ENCODE data around the gene NISCH.

NISCH gene

DNA sequence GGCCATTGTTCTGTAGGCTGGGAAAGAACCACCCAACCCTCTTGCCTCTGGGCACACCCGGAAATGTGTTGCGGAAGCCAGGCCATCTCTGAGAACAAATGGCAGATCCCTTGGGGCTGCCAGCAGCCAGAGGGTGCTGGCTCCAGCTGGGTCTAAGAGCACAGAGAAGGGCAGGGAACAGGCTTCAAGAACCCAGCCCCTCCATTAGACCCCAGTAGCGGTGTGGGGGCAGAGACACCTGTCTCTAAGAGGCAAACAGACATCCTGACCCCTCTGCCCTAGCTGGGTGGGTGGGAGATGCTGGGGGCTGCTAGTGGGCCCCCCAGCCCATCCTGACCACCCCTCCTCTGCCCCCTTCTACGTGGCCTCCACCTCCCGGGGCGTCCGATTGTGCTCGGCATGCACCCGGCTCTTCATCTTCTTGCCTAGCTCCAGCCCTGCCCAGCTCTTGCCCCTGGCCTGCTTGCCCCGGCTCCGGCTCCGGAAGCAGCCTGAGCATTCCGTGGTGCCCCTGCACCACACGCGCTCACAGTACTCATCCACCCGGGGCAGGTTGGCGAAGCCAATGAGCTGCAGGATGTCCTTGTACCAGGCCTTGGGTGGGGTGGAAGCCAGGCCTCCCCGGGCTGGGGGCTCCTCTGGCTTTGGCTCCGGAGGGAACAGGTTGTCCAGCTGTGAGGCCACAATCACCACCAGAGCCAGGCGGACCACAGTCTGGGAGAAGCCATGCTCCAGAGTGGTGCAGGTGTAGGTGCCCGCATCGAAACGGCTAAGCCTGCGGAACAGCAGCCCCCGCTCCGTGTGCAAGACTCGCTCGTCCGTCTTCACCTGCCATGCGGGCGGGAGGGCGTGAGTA lies 19.9 kb upstream of the NISCH start:
- no peak for DNase-seq (ENCODE audit: low read depth, low spot score)

DNA sequence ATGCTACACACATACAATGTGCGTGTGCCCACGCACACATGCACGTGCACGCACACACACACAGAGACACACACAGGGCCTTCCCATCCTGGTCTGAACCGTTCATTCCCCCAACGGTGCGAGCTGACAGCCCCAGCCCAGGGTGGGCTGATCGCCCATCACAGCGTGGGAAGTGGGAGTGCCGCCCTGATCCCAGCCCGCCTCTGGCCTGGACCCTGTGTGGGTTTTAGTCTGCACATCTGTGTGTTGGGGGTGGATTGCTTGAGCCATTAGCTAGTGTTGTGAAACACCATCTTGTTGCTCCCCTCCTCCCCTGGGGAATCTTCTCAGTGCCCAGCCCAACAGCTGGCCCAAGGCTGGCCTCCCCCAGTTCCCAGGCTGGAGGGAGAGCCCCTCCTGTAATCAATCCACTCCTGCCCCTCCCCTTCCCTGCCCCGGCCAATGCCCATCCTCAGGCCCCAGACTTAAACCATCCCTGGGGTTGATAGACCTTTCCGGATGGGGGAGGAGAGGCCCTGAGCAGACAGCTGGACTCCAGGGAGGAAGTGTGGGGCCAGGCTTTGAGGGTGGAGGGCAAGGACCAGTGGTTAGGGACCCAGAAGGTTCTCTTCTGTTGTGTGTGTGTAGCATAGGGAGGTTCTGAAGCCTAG lies 18.8 kb upstream of the NISCH start:
- DNase-seq (ENCODE audit: low read depth, low spot score) = no peak

DNA sequence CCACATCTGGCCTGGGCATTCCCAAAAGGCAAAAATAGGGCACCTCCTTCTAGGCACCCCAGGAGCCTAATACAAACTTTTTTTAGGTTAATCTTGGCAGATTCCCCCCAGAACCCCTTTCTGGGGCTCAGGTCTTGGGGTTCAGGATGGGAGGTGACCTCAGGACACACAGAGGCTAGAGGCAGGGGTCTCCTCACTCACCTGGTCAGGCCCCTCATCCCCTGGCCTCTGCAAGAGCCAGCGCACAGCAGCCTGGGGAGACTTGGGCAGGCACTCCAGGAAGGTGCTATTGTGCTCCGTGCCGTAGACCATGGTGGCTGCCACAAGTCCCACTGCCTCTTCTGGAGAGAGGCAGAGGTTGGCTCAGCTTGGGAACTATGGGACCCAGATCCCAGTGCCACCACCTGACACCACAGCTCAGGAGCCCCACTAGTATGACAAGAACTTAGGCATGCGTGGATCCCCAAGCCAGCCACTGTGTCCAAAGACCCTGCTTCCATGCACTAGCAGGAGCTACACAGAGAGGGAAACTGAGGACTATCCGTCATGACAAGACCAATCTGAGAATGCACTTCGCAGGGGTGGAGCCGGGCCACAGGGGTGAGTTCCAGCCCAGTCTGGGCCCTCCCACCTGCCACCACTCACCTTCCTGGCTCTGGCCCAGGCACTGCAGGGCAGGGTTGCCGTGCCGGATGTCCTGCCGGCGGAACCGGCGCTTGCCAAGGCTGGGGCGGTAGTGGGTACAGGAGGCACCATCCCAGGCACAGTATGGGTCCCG lies 17.9 kb upstream of the NISCH start:
- DNase-seq (ENCODE audit: low read depth, low spot score) = no peak

DNA sequence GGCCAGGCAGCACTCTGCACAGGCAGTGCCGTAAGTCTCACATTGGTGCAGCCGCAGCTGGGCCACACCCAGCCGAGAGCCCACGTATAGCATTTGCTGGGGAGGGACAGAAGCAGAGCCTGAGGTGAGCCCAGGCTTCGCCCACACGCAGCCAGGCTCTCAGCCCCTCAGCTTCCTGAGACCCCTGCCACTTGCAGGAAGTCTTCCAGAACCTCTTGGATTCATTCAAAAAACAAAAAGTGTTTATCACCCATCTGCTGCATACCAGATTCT lies 17.4 kb upstream of the NISCH start:
- DNase-seq (ENCODE audit: low read depth, low spot score) = no peak

DNA sequence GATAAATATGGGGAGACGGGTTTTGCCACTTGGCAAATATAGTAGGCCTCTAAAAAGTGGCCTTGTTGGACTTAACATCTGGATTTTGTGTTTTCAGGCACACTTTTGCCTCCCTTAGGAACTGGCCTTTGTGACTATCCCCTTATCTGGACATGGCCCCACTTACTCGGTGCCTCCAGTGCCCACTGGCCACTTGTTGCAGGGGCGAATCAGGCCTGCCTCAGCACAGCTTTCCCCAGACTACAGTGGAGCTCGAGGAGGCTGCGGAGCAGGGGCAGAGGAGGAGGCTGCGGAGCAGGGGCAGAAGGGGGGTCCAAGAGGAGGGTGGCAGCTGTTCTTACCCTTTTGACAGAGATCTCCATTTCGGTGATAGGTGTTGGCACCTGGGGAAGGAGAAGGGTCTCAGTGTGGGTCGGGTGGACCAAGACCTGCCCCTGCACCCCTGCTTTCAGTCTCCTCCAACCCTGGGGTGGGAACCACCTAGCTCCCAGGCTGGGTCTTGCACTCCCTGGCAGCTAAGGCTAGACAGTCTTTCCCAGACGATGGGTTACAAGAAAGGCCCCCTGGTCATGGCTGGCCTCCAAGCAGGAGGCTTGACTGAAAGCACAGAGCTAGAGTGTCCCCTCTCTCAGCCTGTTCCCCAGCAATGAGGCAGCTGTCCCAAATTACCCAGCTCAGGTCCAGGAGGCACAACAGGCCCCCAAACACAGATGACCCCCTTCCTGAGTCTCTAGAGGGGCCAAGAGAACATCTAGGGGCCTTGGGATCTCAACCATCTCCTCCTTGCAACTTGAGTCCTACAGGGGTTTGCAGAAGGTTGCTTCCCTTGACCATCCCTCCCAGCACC lies 16.6 kb upstream of the NISCH start:
- no peak for DNase-seq (ENCODE audit: low read depth, low spot score)

DNA sequence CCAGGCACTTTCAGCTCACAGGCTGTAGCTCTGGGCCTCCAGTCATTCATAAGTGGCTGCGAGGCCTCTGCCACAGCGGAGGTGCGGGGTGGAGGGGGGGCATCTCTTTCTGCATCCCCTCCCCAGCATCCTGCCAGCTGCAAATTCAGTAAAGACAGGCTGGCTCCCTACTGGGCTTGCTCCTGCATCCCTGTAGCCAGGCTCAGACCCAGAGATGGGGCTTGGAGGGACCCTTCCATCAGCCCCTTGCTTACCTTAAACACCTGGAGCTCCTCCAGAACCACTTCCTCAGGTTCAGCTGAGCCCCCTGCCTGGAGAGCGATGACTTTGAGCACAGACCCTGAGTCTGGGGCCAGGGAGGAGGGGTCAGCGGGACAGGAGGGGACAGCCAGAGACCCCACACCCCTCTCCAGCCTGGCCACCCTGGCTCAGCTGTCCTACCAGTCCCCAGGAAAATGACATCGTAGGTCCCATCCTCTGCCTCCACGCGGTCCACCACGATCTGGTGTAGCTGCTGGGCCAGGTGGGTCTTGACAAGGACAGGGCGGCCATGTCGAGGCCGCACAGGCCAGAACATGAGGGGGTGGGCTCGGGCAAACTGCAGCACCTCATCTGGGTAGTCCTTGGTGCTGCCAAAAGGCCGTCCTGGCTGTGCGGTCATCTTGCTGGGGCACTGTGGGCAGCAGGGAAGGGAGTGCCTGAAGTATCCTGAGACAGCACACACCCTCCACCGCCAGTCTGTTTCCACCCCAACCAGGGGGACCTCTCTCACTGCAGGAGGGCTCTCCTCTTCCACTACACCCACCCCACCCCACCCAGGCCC lies 15.8 kb upstream of the NISCH start:
- no peak for DNase-seq (ENCODE audit: low read depth, low spot score)

DNA sequence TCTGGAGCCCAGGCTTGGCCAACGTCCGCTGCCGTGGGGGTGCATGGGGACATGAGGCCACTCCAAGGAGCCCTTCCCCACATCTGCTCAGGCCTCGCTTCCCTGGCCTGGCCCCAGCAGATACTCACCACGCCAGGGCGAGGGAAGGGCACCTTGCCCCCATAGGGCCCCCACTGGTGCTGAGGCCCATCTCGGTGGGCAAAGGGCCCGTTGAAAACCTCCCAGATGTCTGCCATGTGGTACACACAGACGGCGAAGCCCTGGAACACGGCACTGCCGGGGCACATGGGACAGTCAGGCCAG lies 15.2 kb upstream of the NISCH start:
- DNase-seq (ENCODE audit: low read depth, low spot score) = no peak

DNA sequence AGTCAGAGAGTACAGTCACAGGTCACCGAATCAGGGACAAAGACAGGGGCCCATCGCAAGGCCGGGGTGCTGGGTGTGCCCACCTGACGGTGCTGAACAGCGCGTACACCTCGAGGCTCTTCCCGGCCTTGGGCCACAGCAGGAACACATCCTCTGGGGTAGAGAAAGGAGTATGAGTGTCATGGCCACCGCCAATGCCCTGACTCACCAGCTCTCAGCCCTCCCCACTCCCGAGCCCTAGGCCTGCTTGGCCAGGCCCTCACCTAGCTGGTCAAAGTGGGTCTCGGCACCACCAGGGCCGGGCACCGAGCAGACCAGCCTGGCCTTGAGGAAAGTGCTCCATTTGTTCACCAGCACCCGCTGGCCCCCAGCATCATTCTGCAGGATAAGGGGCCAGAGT lies 14.7 kb upstream of the NISCH start:
- no peak for DNase-seq (ENCODE audit: low read depth, low spot score)

DNA sequence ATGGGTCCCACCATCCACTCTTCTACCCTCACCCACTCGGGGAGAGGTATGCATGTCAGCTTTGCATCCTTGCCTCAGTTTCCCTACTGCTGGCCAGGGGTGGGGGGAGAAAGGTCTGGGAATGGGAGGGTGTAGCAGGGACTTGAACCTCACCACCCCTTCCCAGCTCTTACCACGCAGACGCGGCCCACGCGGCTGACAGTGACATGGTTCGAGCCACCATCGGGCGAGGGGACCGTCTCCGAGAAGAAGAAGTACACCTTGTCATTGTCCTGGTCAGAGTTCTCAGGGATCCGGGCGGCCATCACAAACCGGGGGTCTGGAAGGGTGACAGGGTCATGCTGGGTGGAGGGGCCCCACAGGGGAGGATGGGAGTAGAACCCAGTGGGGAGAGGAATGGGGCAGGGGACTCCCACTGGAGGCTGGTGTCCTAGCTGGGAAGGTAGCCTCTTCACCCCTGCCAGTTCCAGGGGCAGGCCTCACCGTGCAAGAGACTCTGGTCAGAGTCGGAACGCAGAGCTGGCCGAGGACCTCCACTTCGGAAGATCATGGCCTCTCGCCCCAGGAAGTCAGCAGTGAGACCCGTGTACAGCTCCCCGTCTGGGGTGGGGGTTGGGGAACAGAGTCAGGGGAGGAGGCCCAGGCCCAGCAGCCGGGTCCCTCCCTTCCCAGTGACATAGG lies 14.2 kb upstream of the NISCH start:
- no peak for DNase-seq (ENCODE audit: low read depth, low spot score)

DNA sequence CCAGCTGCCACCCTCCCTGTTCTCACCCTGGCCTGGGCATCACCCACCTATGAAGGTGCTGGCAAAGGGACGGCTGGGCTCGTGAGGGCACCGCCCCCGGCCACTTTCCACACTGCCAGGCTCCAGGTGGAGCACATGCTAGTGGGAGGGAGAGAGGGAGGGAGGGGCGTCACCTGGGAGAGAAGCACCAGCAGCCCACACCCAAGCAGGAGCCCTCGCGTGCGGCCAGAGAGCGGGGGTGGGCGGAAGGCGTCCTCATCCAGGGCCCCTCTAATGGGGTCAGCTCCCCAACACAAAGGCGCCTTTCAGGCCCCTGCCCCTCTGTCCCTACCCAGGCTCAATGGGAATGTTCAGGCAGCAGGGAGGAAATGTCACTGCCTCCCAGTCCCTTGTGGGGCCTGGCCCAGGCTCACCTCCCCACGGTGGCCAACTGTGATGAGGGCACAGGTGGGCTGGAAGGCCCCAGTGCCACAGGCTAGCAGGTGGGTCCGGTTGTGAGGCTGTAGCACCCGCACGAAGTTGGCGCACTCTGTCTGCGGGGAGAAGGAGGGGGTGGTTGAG lies 13.6 kb upstream of the NISCH start:
- DNase-seq (ENCODE audit: low read depth, low spot score) = no peak

DNA sequence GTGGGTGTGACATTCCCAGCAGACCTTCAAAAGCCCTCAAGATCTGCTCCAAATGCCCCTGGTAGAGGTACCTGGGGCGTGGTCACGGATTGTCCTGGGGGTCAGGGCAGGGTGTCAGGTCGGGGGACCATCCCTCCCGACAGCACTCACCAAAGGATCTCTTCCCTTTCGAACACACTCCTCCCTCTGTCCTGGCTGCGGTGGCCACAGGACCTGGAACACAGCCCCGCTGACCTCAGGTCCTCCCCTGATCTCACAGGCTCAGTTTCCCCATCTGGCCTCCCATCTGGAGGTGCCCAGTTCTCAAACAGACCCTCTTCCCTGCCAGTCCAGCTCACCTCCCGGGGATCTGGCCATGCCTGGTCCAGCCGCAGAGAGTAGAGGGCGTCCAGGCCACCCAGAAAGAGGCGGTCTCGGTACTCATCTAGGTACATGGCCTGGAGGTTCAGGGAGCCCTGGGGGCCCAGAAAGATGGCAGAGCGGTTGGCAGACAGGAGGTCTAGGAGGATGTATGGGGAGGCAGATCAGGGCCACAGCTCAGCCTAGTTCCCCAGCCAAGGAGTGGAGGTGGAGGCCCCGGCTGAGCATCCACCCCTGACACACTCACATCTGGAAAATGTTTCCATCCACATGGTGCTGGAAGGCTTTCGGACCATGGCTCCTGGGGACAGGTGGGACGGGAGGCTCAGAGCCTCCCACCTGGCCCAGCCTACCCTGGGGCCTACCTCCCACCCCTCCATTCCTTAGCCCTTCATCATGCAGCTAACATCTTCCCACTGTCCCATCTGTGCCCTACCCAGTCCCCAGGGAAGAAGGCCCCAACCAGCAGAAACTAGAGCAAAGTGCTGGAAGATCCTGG lies 12.8 kb upstream of the NISCH start:
- no peak for DNase-seq (ENCODE audit: low read depth, low spot score)

DNA sequence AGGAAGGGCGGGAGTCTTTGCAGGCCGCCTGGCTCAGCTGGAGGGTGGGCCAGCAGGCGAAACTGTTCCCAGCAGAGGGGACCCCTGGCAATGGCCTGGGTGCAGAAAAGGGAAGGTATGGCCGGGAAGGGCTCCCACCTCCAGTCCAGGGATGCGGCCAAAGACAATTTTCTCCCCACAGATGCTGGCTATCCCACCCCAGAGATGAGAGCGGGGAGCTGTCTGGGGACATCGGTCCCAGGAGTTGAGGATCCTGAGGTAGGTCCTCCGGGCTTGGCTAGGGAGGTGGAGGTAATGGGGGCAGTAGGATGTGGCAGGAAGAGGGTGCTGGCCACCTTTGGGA lies 12.2 kb upstream of the NISCH start:
- no peak for DNase-seq (ENCODE audit: low read depth, low spot score)

DNA sequence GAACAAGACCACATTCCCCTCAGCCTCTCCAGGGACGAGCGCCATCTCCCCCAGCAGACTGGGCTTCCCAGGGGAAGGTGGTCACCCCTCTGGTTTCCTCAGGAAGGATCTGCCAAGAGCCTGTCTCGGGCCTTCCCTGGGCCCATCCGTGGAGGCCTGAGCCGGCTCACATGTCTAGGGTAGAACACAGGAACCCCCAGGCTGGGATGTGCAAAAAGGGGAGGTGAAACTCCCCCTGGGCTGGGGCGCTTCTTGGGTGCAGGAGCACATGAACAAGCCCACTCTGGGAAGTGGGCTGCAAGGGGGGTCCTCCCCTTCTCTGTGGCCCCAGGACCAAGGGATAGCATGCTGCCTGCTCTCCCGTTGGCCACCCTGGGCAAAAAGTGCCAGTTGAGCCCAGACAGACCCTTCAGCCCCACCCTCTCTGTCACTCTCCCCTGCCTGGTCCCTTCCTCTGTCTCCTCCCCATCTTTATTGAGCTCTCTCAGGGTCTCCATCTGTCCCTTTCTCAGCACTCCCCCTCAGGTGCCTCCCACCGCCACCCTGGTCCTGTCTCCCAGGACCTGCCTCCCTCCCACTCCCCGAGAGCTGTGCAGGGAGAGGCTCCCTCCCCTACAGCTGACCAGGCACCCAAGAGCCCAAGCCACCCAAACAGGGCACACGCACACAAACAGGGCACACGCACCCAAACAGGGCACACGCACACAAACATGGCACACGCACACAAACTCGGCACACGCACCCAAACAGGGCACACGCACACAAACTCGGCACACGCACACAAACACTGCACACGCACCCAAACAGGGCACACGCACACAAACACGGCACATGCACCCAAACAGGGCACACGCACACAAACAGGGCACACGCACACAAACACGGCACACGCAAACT lies 11.4 kb upstream of the NISCH start:
- DNase-seq (ENCODE audit: low read depth, low spot score) = no peak

DNA sequence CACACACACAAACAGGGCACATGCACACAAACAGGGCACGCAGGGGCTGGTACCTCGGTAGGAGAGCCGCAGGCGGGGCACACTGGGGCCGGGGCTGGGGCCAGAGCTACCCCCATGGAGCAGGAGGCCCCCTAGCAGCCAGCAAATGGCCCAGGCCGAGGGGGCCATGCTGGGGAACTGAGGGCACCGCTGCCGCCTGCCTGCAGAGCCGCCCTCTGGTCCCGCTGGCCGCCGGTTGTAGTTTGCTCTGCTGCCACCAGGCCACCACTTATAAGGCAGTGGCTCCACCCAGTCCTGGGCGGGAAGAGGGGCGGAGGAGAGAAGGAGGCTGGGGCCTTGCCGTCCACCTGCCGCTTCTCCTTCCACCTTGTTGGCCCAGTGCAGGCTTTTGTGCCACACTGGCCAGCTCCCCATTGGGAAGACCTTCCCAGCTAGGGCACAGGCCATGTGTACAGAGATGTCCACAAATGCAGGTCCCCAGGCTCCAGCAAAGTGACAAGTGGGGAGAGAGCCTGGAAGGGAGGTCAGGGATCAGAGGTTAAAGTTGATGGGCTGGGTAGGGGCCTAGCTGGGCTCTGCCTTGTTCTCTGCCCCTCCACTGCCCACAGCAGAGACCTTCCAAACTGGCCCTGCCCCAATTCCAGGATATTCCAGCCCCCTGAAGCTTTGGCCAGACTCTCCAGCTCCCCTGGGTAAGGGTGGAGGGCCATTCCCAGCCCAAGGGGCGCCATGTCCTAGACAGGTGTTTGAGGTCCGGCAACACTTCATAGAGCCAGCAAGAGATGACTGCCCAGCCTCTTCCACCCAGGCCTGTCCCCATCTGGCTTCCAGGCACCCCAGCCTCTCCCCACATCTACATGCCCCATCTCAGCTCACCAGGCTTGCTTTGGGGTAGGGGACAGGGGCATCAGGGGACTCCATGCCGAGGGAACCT lies 10.3 kb upstream of the NISCH start, which contains the start of gene SEMA3G:
Gene SEMA3G (minus strand): TSS at position 244 of the 934 bp plus-strand sequence. CDS start 76 bp downstream, at position 168.
- no peak for DNase-seq (ENCODE audit: low read depth, low spot score)

DNA sequence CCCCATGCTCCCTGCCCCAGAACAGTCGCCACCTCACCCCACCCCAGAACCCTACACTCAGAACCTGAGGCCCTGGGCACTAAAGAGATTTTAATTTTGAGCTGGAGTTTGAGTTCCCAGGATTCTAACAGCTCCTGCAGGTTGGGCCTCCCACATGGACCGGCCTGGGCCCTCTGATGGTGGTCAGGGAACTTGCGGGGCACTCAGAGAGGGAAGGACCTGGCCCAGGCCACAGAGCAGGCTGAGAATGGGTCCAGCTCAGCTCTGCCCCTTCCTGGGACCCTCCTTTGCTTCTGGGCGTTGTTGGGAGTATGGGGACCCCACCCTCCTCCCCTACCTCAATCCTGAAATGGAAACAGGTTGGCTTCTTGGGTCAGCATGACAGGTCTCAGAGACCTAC lies 9.4 kb upstream of the NISCH start:
- no peak for DNase-seq (ENCODE audit: low read depth, low spot score)

DNA sequence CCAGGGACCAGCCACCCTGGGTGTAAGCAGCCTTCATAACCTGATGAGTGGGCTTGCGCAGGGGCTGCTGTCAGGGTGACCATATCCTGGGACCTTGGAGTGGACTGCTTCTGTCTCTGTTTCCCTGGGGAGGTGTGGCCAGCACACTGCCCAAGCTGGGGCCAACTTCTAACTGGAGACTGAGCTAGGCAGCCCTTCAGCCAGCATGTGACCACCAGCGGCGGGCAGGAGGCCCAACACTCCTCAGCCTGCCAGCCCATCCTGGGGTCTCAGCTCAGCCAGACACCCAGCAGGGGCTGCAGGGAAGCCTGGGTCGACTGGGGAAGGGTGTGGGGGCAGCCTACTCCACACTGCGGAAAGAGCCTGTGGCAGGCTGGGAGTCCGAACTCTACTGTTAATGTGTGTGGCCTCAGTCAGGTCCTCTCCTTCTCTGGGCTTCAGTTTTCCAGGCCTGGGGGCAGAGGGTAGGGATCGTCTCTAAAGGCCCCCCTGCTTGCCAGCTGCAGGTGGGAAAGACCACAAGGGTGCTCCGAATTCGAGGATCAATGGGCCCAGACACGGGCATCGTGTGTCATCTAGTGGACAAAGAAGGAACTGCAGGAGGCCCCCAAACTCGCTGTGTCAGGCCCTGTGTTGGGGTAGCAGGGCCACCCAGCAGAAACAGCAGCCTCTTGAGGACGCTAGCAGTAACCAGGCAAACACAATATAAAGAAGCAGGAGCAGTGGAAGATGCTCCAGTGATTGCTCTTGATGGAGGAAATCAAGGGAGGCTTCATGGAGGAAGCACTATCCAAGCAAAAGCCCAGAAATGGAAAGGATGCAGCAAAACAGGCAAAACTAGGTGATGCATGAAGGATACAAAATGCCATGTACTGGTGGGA lies 8.5 kb upstream of the NISCH start:
- DNase-seq (ENCODE audit: low read depth, low spot score) = no peak
